Kidney glomerular epithelial cell (primary cell): ENCODE measurements around the gene LRRC4B.
A peak's percentile ranks its signal among the peaks of the same experiment; 100 is the strongest.

Experiments
- DNase-seq: peaks from one replicate; lab custom pipeline; 2025; lab: John Stamatoyannopoulos, UW

LRRC4B gene

GRCh38 chr19:50573741-50574461, 5.7 kb upstream of the LRRC4B start:
- DNase-seq, result no peak

DNA sequence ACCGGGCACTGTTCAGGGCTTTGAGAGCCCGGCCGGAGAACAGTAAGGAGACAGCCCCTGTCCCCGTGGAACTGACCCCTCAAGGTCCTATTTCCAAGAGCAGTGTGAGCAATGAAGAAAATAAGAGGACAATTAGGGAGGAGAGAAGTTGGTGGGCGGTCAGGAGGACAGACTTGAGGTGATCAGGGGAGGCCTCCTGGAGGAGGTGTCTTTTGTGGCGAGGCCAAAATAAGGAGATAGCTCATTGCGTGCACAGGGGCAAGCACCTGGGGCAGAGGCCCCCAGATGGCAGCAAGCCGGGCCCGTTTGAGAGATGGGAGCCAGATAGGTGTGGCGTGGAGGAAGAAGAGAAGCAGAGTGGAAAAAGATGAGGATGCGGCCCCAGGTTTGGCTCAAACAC, 2.8 kb upstream of the LRRC4B start:
- no peak for DNase-seq

GRCh38 chr19:50569938-50570540, 1.8 kb upstream of the LRRC4B start:
- DNase-seq, result no peak

GRCh38 chr19:50568728-50569698, 778 bp upstream of the LRRC4B start:
- DNase-seq, result no peak

GRCh38 chr19:50567052-50567841, 988 bp downstream of the LRRC4B start:
- no peak for DNase-seq

- no peak for DNase-seq
These were observed 2.0 kb downstream of the LRRC4B start for GRCh38 chr19:50565984-50566903.

GRCh38 chr19:50564229-50565105, 3.8 kb downstream of the LRRC4B start:
- no peak for DNase-seq

DNA sequence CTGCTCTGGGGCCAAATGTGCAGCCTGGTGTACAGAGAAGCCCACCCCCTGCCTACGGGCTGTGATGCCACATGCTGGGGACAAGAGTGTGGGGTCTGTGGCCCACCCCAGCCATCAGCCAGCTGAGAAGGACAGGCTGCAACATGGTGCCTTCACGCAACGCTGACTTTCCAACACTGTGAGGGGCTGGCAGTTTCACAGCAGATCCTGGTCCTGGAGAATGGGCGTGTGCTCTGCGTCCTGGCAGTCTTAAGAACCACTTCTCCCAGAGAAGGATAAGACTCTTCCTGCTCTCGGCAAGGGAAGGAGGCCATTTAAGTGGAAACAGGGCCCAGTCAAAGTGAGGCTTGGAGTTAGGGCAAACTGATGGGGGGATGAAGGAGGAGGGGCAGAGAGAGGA, 4.6 kb downstream of the LRRC4B start:
- no peak for DNase-seq

DNA sequence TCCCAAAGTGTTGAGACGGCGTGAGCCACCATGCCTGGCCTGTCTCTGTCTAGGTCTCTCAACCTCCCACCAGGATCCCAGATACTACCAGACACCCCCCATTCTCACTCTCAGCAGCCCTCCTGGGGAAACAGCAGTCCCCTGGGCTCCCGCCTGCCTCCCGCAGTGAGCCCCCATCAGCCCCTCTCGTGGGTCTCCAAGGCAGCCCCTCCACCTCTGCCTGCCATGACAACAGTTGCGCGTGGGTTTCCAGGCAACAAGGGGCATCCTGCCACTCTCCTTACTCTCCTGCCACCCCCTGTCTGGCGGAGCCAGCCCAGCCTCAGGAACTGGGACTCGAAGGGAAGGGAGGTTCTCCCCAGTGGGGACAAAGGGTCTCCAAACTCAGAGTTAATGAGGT, 5.2 kb downstream of the LRRC4B start:
- no peak for DNase-seq

DNA sequence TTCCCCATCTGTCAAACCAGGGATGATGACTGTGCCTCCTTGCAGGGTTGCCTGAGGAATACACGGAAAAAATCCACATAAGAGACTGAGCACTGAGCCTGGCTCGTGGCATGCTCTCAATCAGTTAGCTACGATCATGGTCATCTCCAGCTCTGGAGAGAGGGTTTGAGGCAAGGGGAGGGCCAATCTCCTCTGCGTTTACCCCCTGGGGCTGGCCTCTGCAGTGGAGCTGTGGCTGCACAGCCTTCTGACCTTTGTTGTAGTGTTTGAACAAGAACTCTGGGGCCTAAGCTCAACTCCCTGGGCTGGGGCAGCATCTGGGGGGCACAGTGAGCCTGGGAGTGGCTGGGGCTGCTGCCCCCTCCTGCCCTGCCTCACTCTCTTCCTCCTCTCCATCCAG, 5.9 kb downstream of the LRRC4B start:
- no peak for DNase-seq

GRCh38 chr19:50559636-50560035, 8.6 kb downstream of the LRRC4B start:
- no peak for DNase-seq

- DNase-seq, result no peak
These were observed 9.8 kb downstream of the LRRC4B start for GRCh38 chr19:50558449-50558848.

GRCh38 chr19:50558039-50558438, 10.2 kb downstream of the LRRC4B start:
- no peak for DNase-seq

DNA sequence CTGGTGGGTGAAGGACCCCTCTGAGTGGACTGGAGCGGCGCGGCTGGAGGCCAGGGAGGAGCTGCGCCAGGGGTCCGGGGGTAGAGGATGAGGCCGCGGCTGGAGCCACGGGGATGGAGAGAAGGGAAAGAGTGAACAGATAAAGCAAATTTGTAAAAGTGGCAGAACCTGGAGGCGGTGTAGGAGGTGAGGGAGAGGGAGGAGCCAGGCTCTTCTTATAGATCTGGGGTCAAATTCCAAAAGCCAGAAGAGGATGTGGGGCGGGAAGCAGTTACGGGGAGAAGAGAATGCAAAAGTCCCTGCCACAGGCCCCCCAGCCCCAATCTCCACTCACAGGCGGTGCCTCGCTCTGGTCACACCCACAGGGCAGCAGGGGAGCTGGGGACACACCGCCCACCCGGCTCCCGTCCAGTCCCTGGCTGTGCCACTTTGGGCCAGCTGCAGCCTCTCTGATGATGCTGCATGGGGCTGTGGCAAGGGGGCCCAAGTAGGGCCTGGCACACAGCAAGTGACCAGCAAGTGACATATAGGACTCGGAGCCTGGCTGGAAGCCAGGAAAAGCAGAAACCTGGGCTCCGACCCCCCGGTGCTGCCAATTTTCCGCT, 11.1 kb downstream of the LRRC4B start:
- no peak for DNase-seq

DNA sequence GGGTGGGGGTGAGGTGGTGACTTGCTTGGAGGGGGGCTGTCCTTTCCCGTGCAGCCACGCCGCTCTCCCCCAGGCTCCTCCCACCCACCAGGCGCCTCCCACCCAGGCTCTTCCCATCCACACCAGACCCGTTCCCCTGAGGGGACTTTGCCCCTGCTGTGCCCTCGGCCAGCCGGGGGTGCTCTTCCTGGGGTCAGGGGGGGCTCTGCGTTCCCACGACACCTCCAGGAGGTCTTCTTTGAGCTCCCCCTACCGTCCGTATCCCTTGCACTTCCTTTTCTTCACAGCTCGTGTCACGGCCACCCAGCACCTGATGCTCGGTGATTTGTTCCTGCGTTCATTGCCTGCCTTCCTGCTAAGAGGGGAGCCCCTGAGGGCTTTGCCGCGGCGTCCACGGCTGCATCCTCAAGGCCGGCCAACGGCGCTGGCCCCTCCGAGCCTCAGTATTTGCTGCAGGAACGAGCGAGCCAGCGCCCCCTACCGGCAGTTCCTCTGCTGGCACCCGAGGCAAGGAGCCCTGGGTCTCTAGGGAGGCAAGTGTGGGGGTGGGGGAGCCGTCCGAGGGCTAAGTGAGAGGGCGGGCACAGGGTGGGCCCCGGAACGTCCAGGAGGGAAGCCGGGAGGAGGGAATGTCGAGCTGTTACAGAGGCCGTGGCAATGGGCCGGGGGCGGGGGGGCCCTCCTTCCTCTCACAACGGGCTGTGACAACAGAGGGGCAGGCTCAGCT, 11.8 kb downstream of the LRRC4B start:
- peak; percentile 51 for DNase-seq

DNA sequence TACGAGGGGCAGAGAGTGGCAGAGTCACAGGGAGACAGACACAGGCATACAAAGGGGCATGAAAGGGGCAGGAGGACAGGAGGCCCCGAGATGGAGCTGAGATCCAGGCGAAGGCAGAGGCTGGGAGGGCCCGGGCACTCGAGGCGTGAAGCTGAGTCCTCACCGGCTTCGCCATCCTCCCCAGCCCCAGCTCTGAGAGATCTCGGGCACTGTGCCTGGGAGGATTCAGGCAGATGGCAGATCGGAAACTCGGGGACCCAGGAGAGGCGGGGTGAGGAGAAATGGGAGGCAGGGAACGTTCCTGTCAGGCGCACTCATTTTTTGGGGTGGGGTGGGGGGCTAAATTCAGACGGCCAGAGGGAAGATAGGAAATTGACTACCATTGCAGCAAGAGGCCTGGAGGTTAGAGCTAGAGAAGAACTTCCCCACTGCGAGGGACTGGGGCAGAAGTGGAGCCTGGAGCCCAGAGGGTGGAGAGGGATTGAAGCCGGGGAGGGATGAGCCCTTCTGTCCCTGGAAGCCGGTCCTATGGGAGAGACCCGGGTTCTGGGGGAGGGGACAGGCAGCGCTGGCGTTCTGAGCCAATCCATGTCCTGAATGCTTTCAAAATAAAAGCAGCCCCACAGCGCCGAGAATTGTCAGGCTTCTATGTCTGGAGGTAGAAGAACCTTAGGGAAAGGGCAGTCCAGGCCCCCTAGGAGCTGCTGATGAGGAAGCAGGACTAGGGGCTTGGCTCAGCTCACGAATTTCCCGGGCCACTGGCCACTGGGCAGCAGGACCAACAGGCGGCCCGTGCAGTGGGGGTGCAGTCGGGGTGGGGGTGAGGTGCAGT, 12.6 kb downstream of the LRRC4B start:
- no peak for DNase-seq

DNA sequence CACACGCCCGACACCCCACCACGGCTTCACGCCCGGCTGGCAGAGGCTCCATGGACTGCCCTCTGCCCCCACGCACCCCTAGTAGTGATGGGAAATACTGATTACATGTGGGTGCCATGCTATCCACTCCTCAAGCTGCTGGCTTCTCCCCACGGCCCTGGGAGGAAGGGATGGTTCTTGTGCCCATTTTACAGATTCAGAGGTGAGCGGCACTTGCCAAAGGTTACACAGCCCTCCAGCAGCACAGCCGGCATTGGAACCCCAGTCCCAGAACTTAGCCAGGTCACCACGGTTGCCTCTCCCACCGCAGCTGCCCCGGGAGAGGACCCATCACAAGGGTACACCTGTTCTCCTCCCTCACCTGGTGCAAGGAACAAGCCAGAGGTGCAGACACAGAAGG, 13.2 kb downstream of the LRRC4B start:
- no peak for DNase-seq

DNA sequence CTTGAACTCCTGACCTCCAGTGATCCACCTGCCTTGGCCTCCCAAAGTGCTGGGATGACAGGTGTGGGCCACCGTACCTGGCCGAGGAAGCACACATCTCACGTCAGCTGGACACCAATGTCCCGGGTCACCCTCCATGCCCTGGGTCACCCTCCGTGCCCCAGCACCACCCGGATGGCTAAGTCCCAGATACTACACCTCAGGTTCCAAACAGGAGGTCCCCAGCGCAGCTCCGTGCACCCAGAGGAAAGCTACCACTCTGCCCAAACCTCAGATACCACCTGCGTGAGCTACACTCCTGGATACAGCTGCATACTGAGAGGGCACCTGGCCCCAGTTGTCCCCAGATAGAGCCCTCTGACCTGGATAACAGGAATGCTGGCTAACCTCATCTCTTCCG, 14.0 kb downstream of the LRRC4B start:
- DNase-seq, result no peak
